GM21737 (cell line): ENCODE measurements around the gene AATK.

Source experiments
- ATAC-seq: cut with Tn5 transposase; IDR thresholded peaks from one replicate; pipeline ENCODE4 v1.9.1; 2021; ENCODE audit warnings: mild to moderate bottlenecking, moderate library complexity; ENCODE audit not compliant: unreplicated experiment

The AATK gene

DNA sequence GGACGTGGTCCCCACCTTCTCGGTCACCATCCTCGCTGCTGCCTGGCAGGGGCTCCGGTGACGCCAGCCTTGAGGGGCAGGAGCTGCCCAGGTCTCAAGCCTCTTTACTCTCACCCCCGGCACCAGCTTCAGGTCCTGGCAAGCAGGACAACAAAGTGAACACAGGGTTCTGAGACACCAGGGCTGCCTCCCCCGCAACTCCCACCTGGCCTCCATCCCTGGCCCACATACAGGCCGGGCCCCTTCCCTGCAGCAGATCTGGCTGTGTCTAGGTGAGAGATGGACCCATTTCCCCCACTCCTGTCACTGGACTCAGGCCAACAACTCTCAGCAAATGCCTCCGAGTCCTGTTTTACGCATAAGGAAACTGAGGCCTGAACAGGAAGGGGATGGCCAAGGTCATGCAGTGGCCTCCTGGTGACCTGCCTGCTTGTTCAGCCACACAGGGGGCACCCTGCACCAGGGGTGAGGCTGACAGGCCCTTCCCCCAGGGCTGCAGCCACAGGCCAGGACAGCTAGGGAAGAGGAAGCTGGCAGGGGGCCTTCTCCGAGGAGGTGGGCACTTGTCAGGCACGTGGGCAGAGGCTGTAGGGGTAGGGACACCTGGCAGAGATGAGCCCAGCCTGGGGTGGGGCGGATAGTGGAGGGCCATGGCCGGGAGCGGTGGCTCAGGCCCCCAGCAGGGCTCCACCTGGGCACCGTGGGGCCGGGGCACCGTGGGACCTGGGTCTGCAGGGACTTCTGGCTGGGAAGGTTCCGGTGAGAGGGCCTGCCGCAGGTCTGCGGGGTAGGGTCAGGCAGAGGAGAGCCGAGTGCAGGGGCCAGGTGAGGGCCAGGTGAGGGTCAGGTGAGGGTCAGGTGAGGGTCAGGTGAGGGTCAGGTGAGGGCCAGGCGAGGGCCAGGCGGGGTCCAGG is 47.5 kb downstream of the AATK start:
- ATAC-seq = no peak

DNA sequence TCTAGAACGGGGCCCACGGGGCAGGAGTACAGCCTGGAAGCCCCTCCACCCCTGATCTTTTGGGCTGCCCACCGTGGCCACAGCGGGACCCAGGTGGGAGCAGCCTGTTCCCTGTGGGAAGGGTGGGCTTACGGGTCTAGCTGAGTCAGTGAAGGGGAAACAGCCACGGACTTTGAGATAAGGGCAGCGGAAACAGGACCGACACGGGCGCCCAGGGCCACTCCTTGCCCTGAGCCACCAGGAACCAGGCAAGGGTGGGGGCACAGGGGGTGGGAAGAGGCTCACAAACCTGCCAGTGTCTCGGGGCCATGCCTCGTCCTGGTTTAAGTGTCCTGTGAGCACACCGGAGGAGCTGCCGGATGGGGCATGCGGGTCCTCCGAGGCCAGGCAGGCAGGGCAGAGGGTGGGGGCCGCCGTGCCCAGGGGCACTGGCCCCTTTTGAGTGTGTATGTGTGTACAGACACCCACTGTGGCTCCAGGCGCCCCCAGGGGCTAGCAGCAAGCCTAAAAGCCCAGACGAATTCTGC is 48.3 kb downstream of the AATK start:
- no peak for ATAC-seq

DNA sequence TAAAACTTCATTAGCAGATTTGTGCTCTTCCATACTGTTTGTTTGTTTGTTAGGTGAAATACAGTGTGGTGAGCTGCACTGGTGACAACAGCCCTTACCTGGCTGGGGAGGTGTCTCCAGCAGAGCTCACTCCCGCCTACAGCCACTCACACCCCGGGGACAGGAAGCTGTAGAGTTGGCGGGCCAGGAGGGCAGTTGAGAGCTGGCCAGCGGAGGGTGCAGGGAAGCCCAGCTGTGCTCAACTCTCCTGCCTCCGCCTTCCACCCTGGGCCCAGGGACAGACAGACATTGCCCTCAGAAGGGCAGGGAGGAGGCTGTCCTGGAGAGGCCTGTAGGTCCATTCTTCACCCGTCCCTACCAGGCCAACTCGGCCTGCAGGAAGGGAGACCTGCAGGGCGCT is 49.3 kb downstream of the AATK start:
- no peak for ATAC-seq

DNA sequence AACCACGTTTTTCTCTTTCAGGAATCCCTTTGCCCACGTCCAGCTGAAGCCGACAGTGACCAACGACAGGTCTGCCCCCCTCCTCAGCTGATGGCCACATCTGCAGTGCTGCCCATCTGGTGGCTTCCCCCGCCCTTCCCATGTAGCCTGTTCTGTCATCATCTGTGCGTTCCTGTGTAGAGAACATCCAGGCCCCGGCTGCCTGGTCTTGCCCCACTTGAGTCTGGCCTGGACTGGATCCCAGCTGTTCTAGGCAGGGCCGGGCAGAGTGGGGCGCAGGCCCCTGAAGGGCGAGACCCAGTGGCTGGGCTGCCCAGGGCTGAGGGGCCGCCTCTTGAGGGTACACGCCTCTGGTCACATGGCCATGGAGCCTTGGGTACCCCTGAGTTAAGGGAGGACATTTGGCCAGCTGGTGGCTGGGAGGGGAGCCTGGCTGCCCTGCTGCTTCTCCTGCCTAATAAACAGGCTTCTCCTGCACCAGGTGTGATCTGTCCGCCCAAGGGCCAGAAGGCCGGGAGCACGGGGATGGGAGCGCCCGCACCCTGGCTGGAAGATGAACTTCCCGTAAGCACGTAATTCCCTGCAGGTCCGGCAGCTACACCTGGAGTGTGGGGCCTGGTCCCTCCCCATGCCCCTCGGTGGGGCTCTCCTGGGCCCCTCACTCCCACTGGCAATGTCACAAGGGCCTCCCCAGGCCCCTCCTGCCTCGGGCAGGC is 50.1 kb downstream of the AATK start:
- no peak for ATAC-seq

DNA sequence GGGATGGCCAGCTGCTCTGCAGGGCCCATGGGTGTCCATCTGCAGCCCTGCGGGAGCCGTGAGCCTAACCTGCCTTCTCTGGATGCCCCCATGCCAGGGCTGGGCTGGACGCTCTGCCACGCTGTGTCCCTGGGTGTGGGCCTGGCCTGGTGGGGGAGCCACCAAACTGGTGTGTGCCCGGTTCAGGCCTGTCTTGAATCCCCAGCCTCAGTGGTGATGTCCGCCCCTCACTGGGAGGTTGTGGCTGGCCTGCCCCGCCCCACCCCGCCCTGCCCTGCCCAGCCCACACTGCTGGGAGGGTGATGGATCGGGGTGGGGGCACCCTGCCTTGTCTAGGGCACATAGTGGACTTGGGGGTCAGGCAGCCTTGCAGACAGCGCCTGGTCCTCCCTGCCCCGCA is 50.8 kb downstream of the AATK start:
- ATAC-seq = no peak

DNA sequence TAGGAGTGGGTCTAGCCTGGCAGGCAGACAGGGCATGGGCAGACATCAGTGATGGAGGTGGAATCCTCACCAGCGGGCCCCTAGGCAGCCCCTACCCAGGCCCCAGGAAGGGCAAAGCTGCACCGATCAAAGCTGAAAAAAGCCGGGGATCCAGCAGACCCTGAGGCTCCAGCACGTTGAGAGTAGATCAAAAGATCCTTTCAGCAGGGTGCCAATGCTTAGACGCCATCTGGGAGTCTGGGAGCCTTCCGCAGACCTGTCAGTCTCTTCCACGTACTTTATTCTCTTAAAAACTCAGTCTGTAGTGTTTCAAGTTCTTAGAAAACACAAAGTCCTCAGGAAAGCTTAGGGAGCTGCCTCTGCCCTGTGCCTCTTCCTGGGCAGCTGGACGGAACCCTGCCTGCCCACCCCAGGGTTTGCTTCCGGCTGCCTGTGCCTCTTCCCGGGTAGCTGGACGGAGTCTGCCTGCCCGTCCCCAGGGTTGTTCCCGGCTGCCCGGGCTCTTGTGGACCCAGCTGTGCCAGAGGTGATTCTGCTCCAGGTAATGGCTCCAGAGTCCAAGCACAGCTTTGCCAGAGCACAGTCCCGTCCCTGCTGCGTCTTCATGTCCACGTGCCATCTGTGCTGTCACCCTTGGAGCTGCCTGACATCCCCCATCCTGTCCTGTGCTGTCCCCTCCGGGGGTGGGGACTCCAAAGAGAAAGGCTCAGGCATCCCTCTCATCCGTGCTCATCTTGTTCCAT is 51.5 kb downstream of the AATK start:
- no peak for ATAC-seq

DNA sequence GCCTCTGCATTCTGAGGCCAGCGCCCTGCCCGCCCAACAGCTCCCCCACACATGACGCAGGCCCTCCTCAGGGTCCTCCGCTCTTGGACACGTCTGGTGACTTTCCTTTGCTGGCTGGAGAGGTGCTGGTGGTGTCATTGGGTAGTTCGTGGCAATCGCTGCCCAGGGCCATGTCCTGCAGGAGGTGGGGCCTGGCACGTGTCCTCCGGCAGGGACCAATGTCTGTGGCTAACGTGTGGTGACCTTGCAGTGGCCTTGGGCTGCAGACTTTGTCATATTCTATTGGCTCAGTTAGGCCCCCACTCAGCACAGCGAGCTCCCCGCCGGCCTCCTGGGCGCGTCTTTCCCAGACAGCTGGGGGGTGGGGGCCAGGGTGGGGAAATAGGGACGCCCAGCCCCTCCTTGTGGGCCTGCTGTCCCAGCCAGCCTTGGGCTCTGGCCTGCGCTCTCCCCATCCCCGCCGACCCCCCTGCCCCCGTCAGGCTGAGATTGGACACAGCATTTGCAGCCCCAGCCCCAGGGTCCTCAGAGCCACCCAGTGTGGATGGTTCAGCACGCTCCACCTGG is 52.8 kb downstream of the AATK start:
- ATAC-seq = no peak

DNA sequence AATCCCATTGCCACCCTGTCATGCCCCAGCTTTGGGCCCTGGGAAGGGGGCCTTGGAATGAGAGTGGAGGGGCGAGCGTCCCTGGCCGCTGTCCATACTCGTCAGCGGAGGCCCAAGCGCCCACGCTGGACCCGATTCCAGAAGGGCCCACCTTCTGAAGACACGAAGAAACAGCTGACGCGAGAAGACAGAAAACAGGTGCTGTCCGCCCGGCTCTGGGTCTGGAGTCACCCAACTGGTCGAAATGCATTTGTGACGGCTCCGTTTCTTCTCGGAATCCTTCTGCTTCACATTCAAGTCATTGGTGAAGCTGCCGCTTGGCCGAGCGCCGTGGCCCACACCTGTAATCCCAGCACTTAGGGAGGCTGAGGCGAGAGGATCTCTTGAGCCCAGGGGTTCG is 53.6 kb downstream of the AATK start:
- ATAC-seq = no peak

DNA sequence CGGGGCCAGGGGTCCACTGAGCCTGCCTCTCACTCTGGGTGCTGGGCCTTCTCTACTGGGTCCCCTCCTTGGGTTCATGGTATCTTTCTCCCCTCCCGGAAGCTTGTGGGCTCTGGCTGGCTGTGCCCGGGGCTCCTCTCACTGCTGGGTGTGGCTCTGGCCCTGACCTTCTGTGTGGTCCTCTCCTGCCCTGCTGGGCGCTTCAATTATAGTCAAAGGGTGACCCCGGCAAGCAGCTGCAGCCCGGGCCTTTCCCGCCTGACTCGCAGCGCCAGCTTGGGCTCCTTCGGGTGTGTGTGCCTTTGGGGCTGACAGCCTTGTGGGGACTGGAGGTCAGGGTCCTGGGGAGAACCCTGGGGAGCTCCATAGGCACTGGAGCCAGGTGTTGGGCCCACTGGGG is 55.0 kb downstream of the AATK start:
- ATAC-seq = no peak

DNA sequence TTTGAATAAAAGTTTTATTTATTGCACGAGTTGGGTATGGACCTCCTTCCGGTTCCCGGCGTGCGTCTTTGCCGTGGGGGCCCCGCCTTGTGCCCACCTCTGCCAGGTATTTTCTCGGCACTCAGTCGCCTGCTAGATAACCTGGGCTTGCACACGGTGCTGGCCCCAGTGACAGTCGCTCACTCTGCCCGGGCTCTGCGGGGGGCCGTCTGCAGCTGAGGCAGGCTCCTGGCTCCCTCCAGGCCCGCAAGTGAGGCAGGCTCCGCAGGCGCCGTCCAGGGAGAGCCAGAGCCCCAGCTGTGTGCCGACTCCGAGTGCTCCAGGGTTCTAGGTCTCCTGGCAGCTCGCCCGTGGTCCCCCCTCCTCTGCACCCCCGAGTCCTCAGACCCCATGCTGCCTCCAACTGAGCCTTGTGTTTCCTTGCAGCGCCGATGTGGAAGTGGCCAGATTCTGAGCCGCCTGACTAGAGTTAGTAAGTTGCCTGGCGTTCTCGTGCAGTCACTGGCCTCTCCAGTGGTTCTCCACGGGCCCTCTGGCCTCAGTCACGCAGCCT is 55.5 kb downstream of the AATK start:
- ATAC-seq = no peak

DNA sequence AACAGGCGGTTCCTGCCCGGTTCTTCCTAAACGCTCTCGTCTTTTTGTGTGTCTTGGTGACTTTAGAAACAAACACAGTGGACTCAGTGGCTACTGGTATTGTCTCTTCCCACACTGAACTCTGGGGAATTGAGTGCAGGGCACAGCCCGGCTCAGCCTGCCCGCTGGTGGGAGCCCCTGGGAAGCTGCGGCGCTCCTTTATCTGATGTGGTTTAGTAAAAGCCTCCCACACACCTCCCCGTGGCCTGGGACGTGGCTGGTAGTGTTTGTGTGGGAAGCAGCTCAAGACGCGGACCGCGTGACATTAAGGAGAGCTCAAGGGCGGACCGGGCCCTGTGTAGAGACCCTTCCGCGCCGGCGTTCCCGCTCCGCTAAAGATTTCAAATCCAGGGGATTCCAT is 56.1 kb downstream of the AATK start:
- no peak for ATAC-seq

DNA sequence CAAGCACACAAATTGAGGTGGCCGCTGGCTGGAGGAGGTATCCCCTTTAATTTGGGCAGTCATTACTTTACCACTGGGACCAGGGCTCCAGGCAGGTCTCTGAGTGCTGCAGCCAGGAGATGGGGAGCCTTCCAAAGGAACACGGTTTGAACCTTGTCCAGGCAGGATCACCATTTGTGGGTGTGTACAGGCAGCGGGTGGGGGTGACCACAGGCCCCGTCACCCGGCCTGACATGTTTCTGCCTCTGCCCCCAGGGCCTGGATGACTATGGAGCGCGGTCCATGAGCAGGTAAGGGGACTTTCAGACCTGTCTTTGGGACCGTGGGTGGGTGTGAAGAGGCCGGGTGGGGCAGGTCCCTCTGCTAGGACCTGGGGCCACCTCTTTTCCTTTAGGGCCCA is 57.8 kb downstream of the AATK start:
- ATAC-seq = no peak

DNA sequence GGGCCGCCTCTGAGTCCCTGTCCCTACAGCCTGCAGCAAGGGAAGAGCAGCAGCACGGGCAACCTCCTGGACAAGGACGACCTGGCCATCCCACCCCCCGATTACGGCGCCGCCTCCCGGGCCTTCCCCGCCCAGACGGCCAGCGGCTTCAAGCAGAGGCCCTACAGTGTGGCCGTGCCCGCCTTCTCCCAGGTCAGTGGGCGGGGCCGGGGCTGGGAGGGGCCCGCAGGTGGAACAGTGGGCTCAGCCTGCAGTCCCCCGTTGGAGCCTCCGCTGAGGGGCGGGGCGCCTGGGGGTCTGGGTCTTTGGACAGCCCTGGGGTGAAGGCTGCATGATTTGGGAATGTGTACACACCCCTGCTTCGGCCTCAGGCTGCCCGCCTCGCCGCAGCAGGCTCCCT is 59.3 kb downstream of the AATK start:
- ATAC-seq = no peak

DNA sequence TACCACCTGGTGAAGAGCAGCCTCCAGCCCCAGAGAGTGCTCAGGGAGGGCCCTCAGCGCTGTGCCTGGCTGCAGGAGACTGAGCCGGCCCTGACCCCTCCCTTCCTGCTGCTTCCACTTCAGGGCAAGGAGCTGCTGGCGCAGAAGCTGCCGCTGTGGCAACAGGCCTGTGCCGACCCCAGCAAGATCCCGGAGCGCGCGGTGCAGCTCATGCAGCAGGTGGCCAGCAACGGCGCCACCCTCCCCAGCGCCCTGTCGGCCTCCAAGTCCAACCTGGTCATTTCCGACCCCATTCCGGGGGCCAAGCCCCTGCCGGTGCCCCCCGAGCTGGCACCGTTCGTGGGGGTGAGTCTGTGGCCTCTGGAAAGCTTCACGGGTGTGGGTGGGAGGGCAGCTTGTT is 62.6 kb downstream of the AATK start:
- no peak for ATAC-seq

DNA sequence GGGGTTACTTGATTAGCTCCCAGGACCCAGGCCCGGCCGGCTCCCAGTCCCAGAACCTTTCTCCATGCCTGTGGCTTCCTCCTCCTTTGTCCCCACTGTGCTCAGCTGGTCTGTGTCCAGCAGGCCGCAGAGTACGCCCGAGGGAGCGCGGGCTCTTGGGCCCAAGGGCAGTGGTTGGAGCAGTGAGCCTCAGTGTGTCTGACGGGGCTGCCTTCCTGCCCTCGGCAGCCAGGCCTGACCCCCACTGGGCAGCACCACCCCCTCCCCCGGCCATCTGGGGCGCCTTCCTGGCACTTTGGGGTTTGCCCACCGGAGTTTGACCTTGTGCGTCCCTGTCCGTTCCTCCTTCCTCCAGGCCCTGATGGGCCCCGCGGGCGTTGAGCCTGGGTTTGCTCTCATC is 63.2 kb downstream of the AATK start:
- no peak for ATAC-seq

DNA sequence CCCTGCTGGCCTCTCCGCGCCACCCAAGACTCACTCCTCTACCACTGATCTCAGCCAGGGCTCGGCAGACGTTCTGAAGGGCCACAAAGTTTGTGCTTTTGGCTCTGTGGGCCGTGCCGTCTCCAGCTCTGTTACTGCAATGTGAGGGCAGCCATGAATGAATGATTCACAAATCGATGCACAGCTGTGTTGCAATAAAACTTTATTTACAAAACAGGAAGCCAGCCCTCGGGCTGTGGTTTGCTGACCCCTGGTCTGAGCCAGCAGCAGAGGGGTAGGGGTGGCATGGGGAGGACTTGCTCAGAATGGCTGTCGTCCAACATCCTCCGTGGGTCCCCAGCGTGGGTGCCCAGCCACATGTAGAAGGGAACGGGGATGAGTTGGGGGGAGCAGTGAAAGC is 63.7 kb downstream of the AATK start:
- no peak for ATAC-seq

DNA sequence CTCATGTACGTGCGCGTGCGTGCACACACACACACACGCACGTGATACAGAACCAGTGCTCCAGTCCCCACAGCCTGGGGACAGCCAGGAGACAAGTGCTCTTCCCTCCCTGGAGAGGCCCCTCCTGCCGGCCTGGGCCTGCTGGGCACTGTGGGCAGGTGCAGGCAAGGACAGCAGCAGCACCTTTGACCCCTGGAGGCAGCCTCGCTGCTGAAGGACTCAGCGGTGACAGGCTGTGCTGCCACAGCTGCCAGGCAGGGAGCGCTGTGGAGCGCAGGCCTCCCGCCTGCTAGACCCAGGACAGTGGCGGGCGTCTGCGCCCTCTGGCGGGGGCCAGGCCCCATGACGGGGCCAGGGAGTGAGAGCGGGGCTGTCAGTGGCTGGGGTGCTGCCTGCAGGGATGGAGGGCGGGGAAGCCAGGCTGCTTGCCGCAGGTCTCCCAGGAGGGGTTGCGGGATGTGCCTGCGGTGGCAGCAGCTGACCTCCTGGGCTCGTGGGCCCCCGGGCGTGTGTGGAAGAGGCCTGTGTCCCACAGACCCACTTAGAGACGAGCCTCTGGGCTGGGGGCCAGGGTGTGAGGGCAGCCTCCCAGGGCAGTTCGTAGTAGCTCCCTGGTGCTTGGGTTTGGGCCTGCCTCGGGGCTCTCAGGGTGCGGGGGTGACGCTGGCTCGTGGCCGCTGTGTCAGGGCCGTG is 64.3 kb downstream of the AATK start:
- ATAC-seq = no peak

DNA sequence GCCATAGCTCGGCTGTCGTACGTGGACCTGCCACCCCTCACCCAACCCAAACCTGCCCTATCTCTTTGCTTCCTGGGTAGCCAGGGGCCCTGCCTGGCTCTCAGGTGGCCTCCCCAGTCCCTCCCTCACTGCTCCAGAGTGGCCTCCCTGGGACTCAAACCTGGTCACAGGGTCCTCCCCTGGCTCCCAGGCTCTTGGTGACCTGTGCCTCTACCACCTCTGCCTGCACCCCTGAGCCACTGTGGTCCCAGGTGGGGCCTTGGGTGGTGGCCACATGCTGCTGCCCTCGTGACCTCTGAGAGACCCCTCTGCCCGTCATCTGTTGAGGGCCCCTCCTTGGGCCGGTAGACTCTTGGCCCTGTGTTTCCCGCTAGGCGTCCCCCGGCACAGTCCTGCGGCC is 65.4 kb downstream of the AATK start:
- no peak for ATAC-seq

DNA sequence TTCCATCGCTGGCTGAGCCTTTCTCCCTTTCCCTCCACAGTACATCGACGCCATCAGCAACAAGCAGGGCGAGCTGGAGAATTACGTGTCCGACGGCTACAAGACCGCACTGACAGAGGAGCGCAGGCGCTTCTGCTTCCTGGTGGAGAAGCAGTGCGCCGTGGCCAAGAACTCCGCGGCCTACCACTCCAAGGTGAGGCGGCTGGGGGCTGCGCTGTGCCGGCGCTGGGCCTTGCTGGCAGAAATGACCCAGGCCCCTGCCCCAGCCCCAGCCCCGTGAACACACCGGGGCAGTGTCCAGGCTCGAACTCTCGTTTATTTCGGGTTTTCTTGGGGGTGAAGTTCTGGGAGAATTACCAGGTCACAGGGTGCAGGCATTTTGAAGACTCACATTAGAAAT is 66.1 kb downstream of the AATK start:
- ATAC-seq = no peak

DNA sequence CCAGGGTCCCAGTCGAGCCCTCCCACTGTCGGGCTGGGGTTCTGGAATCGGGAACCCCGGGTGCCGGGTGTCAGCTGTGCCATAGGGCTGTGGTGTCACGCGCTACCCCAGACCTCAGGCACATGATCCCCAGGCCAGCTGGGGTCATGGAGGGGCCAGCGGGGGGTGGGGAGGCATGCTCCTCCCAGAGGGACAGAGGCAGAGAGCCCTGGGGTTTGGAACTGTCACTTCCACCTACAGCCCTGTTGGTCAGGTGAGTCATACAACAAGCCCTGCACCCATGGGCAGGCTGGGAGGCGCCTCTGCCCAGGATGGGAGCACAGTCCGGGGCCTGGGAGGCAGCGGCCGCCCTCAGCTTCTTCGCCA is 68.1 kb downstream of the AATK start:
- ATAC-seq = no peak
